Calu3 (cell line): ENCODE data around the gene HOXA10. TPM values are rescaled to one million over a fixed set of nuclear protein-coding genes. Genes with fewer than 3 reads are reported as not detected.

Source experiments
- BruUV-seq: library from RNA; stranded (reverse); fragments of 400-500 nt; replicated peaks from 2 replicates; lab custom pipeline; 2021; lab: Mats Ljungman, UMichigan
- CTCF ChIA-PET: fragments of 300-600 bp; sonication (Branson Sonifier 250); formaldehyde crosslinking; loops from one replicate; lab custom pipeline; 2022; ENCODE audit warnings: antibody characterized with exemption; lab: Charles Lee
- DNase-seq: peaks from one replicate; pipeline ENCODE4 v3.0.0; 2022
- H3K27ac Mint-ChIP-seq: one replicate; pipeline ENCODE4 v1.8.0; 2022; ENCODE audit warnings: mixed read lengths; ENCODE audit not compliant: unreplicated experiment
- H3K27me3 Mint-ChIP-seq: one replicate; pipeline ENCODE4 v1.8.0; 2022; ENCODE audit warnings: mixed read lengths; ENCODE audit not compliant: unreplicated experiment
- H3K36me3 Mint-ChIP-seq: one replicate; pipeline ENCODE4 v1.8.0; 2022; ENCODE audit warnings: mild to moderate bottlenecking, moderate library complexity, mixed read lengths; ENCODE audit not compliant: insufficient read depth, unreplicated experiment
- H3K4me1 Mint-ChIP-seq: one replicate; pipeline ENCODE4 v1.8.0; 2022; ENCODE audit warnings: mild to moderate bottlenecking, low read depth, mixed read lengths; ENCODE audit not compliant: unreplicated experiment
- H3K4me3 Mint-ChIP-seq: one replicate; pipeline ENCODE4 v1.8.0; 2022; ENCODE audit warnings: mild to moderate bottlenecking, low read depth, moderate library complexity, mixed read lengths; ENCODE audit not compliant: unreplicated experiment
- H3K9me3 Mint-ChIP-seq: one replicate; pipeline ENCODE4 v1.8.0; 2022; ENCODE audit warnings: low read depth, mixed read lengths; ENCODE audit not compliant: unreplicated experiment
- intact Hi-C: fragments of 100-400 bp; cut with micrococcal nuclease; formaldehyde crosslinking; loops from one replicate; pipeline ENCODE4 v1.10.0; 2022; ENCODE audit not compliant: unreplicated experiment
- total RNA-seq: library from RNA; stranded (reverse); gene quantifications from 2 replicates; pipeline ENCODE4 v1.2.3, GENCODE V29; 2022
- TF ChIP-seq, protein P1 (sequence below): fragments of 200-600 bp; IDR thresholded peaks from one replicate; pipeline ENCODE4 v1.8.0; 2022; ENCODE audit warnings: antibody characterized with exemption; ENCODE audit not compliant: unreplicated experiment

The HOXA10 gene
- total RNA-seq, 1 experiment from 2014 or later = 11.8 TPM

DNA sequence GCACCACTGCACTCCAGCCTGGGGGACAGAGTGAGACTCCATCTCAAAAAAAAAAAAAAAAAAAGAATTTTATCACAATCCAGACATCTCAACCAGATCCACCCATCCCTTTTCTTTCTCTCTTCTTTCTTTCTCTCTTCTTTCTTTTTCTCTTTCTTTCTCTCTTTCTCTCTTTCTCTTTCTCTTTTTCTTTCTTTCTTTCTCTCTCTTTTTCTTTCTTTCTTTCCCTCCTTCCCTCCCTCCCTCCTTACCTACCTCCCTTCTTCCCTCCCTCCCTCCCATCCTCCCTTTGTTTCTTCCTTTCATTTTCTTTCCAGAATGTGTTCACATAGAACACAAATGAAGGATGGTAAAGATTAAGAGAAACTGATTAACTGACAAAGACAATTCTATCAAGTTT, 43.8 kb upstream of the HOXA10 start:
- Mint-ChIP-seq H3K27ac (no peak overlapping the region), H3K4me3 (no peak overlapping the region), H3K36me3 (no peaks in the 10 kb centered on the region), H3K9me3 (no peaks in the 10 kb centered on the region), H3K27me3 (peaks cover 68% of the 10 kb centered on the region), H3K4me1 (no peaks in the 10 kb centered on the region)
- TF ChIP-seq, protein P1, sequence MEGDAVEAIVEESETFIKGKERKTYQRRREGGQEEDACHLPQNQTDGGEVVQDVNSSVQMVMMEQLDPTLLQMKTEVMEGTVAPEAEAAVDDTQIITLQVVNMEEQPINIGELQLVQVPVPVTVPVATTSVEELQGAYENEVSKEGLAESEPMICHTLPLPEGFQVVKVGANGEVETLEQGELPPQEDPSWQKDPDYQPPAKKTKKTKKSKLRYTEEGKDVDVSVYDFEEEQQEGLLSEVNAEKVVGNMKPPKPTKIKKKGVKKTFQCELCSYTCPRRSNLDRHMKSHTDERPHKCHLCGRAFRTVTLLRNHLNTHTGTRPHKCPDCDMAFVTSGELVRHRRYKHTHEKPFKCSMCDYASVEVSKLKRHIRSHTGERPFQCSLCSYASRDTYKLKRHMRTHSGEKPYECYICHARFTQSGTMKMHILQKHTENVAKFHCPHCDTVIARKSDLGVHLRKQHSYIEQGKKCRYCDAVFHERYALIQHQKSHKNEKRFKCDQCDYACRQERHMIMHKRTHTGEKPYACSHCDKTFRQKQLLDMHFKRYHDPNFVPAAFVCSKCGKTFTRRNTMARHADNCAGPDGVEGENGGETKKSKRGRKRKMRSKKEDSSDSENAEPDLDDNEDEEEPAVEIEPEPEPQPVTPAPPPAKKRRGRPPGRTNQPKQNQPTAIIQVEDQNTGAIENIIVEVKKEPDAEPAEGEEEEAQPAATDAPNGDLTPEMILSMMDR = no peak
- intact Hi-C loops = no loop called here
- DNase-seq = no peak
- BruUV-seq = no TSS peak
- CTCF ChIA-PET = interaction anchor here (0.6 to 0.7 kb wide), 3 partner anchors 515 to 892 kb away, joined by 3 to 4 read pairs (median 3); no protein-coding TSS in a partner anchor

DNA sequence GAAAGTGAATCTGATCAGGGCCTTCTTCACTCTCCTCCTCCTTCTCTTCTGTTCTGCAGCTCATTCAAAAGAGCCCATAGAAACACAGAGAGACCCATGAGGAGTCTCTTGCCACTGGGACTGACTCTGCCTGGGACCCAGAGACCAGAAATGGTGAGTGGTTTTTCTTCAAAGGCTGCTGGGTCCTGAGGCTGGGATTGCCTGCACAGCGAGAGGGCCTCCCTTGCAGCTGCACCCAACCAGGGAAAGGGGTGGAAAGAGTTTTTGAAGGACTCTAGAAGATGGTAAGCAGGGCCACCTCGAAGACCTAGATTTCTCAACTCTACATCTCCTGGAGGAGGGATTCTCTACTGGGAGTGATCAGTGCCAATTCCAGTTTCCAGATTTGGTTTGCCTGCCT, 41.2 kb upstream of the HOXA10 start:
- intact Hi-C loops = no loop called here
- H3K9me3 Mint-ChIP-seq = no peaks in the 10 kb centered on the region
- TF ChIP-seq, protein P1 = no peak
- no peak overlapping the region for H3K4me3 Mint-ChIP-seq
- H3K4me1 Mint-ChIP-seq = peaks cover 6% of the 10 kb centered on the region
- DNase-seq = no peak
- peaks cover 43% of the 10 kb centered on the region for H3K27me3 Mint-ChIP-seq
- BruUV-seq = no TSS peak
- CTCF ChIA-PET = no interaction called here
- H3K36me3 Mint-ChIP-seq = no peaks in the 10 kb centered on the region
- no peak overlapping the region for H3K27ac Mint-ChIP-seq

DNA sequence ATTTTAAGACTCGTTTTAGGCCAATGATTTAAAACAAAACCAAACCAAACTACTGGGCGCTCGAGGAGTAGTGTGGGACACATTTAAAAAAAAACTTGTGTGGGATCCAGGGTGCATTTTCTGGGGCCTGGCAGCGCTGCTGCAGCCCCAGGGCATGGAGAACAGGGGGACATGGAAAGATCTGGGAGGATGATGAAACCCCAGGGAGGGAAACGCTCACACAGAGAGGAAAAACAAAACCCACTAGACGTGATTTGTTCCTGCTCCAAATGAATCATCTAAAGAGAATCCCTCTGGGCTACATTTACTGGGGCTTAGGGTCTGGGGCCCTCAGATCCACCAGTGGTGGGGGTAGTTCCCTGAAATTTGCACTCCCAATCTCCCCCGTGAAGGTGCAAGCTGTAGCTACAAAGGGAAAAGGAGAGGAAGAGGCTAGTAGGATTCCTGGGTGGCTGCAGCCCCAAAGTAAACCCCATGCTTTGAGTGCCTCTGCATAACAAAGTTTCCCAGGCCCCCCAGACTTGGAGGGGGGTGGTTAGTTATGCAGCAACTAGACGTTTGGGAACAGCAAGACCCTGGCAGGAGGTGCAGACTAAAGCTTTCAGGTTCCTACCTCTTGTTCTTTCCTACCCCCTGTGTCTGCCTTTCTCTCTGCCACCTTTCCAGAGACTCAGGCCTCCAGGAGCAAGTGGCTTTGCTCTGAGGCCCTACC, 40.3 kb upstream of the HOXA10 start:
- H3K4me1 Mint-ChIP-seq = peaks cover 8% of the 10 kb centered on the region
- peaks cover 34% of the 10 kb centered on the region for H3K27me3 Mint-ChIP-seq
- H3K9me3 Mint-ChIP-seq = no peaks in the 10 kb centered on the region
- BruUV-seq = no TSS peak
- TF ChIP-seq, protein P1 = no peak
- CTCF ChIA-PET = no interaction called here
- H3K27ac Mint-ChIP-seq = no peak overlapping the region
- intact Hi-C loops = no loop called here
- no peaks in the 10 kb centered on the region for H3K36me3 Mint-ChIP-seq
- DNase-seq = no peak
- no peak overlapping the region for H3K4me3 Mint-ChIP-seq

DNA sequence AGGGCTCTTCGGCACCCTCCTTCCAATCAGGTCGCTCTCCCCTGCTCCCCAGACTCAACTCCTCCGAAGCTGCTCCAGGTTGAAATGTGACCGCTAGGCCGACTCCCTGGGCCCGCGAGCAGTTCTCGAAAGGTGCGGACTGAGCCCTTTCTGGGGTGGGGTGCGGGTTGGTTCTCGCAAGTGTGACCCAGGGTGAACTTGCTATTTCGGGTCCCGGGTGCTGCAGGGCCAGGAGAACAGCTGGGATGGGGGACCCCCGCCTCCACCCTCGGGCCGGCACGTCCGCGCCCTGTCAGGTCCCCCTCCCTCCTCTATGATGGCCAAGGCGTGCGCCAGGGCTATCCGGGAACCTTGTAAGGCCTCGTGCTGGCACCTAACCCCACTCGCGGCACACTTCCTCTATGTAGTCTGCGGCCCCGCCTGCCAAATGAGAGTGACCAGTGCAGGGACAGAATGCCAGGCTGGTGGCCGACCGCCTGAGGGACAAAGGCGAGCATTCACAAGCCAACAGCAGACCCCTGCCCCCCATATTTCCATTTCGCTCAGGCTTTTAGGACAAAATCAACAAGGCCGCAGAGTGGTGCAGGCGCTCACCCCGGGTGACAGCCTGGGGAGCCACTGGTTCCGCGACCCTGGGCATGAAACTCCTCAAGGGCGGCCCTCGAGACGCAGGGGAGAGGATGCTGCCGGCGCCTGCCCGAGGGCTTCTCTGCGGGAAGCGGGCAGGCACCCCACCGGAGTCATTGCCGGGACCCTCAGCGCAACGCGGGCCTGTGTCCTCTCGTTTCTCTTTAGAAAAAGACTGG, 39.5 kb upstream of the HOXA10 start:
- DNase-seq = no peak
- Mint-ChIP-seq H3K4me3 (no peak overlapping the region), H3K4me1 (peaks cover 8% of the 10 kb centered on the region), H3K27me3 (peaks cover 28% of the 10 kb centered on the region), H3K36me3 (no peaks in the 10 kb centered on the region), H3K27ac (no peak overlapping the region), H3K9me3 (no peaks in the 10 kb centered on the region)
- intact Hi-C loops = no loop called here
- TF ChIP-seq, protein P1 = no peak
- CTCF ChIA-PET = no interaction called here
- no TSS peak for BruUV-seq
